22Rv1 (cell line): ENCODE measurements around the gene AGT.

ENCODE experiments used
- CTCF ChIP-seq: fragments of 450-650 bp; IDR thresholded peaks from 2 replicates; pipeline ENCODE4 v1.5.1; 2017; ENCODE audit warnings: mild to moderate bottlenecking
- ZFX ChIP-seq: fragments of 450-650 bp; IDR thresholded peaks from 2 replicates; pipeline ENCODE4 v1.6.1; 2017; ENCODE audit warnings: antibody characterized with exemption, borderline replicate concordance

- no peak for TF ChIP-seq CTCF
- no peak for TF ChIP-seq ZFX
Observed at GRCh38 chr1:230745071-230745470, 31.1 kb upstream of the AGT start.
